Endothelial cell of umbilical vein (primary cell): ENCODE data around the gene OLFML2B. TPM values are rescaled to one million over a fixed set of nuclear protein-coding genes. Genes with fewer than 3 reads are reported as not detected.

Experiments
- BruUV-seq: library from RNA; stranded (reverse); fragments of 400-500 nt; replicated peaks from 2 replicates; lab custom pipeline; 2021; lab: Mats Ljungman, UMichigan
- CTCF ChIA-PET: fragments of 300-600, 350-600 bp; sonication (Branson Sonifier 250); formaldehyde crosslinking; loops from one replicate; lab custom pipeline; 2021; ENCODE audit warnings: antibody characterized with exemption, inconsistent platforms; lab: Charles Lee
- POLR2A ChIA-PET: fragments of 300-600, 350-600 bp; sonication (Branson Sonifier 250); formaldehyde crosslinking; loops from one replicate; lab custom pipeline; 2021; ENCODE audit warnings: antibody characterized with exemption, inconsistent platforms; lab: Charles Lee
- DNase-seq: peaks from one replicate; pipeline ENCODE4 v3.0.0-alpha.2; 2011; ENCODE audit warnings: low read depth, low spot score
- FAIRE-seq: peaks from 2 replicates; lab custom pipeline; 2011; peaks lifted over from hg19 to GRCh38; lab: Jason Lieb, UNC
- H2AFZ ChIP-seq: 2 replicates; pipeline ENCODE4 v1.6.0; 2012; ENCODE audit warnings: low read depth, low read length, control low read depth, inconsistent platforms
- H3K27ac ChIP-seq: 2 replicates; pipeline ENCODE4 v1.5.1; 2011; ENCODE audit warnings: low read depth, mild to moderate bottlenecking, control low read depth, low read length, moderate library complexity; ENCODE audit not compliant: insufficient read depth
- H3K27me3 ChIP-seq, 2 experiments: 2 replicates each; pipeline versions ENCODE4 v1.6.0 to v1.6.1; 2011; ENCODE audit warnings: low read length in 2 of 2, mixed read lengths in 1 of 2; ENCODE audit not compliant: control insufficient read depth in 2 of 2, insufficient read depth in 2 of 2
- H3K36me3 ChIP-seq, 2 experiments: 2 replicates in 1 of 2; 3 replicates in 1 of 2; pipeline ENCODE4 v1.5.1; 2011; ENCODE audit warnings: low read length in 2 of 2, mild to moderate bottlenecking in 1 of 2, moderate library complexity in 1 of 2; ENCODE audit not compliant: control insufficient read depth in 2 of 2, insufficient read depth in 2 of 2; ENCODE audit errors: extremely low read depth in 1 of 2
- H3K4me1 ChIP-seq: 3 replicates; pipeline ENCODE4 v1.5.1; 2011; ENCODE audit warnings: mild to moderate bottlenecking, low read length; ENCODE audit not compliant: control insufficient read depth, insufficient read depth; ENCODE audit errors: extremely low read depth
- H3K4me2 ChIP-seq: 2 replicates; pipeline ENCODE4 v1.6.1; 2011; ENCODE audit warnings: low read length, control low read depth, mixed read lengths; ENCODE audit not compliant: insufficient read depth
- H3K4me3 ChIP-seq, 3 experiments: fragments of 200-600 bp in 1 of 3; sonication (generic), shearing (Covaris generic) in 1 of 3; replicated peaks in 1 of 3; 2 replicates each; pipeline ENCODE4 v1.5.1; 2011 to 2016; ENCODE audit warnings: control low read depth in 3 of 3, low read length in 3 of 3, mild to moderate bottlenecking in 2 of 3, inconsistent platforms in 1 of 3, low read depth in 1 of 3, moderate library complexity in 1 of 3; ENCODE audit not compliant: insufficient read depth in 1 of 3
- H3K79me2 ChIP-seq: 2 replicates; pipeline ENCODE4 v1.6.0; 2012; ENCODE audit warnings: low read length, inconsistent platforms; ENCODE audit not compliant: control insufficient read depth, insufficient read depth
- H3K9ac ChIP-seq: replicated peaks from 2 replicates; pipeline ENCODE3; 2011; ENCODE audit warnings: low read length, control low read depth; ENCODE audit not compliant: insufficient read depth; ENCODE audit errors: extremely low read depth
- H3K9me1 ChIP-seq: replicated peaks from 3 replicates; pipeline ENCODE4 v1.6.0; 2011; ENCODE audit warnings: mild to moderate bottlenecking, low read length; ENCODE audit not compliant: control insufficient read depth, insufficient read depth; ENCODE audit errors: extremely low read depth
- H3K9me3 ChIP-seq: replicated peaks from 2 replicates; pipeline ENCODE4 v1.5.1; 2012; ENCODE audit warnings: low read length, inconsistent platforms; ENCODE audit not compliant: control insufficient read depth, insufficient read depth
- H4K20me1 ChIP-seq: replicated peaks from 2 replicates; pipeline ENCODE3; 2011; ENCODE audit warnings: mild to moderate bottlenecking, low read length; ENCODE audit not compliant: control insufficient read depth, insufficient read depth; ENCODE audit errors: extremely low read depth
- CTCF ChIP-seq, 2 donors: IDR thresholded peaks; 1 replicate in 1 of 2; 2 replicates in 1 of 2; pipeline ENCODE4 v1.5.1; 2011; ENCODE audit warnings: low read length in 2 of 2, mild to moderate bottlenecking in 2 of 2, moderate library complexity in 2 of 2, control low read depth in 1 of 2, inconsistent platforms in 1 of 2, low read depth in 1 of 2; ENCODE audit not compliant: insufficient read depth in 1 of 2; ENCODE audit errors: extremely low read depth in 1 of 2
- EZH2 ChIP-seq: IDR thresholded peaks from 2 replicates; pipeline ENCODE4 v1.6.1; 2012; ENCODE audit warnings: borderline replicate concordance, low read depth, mild to moderate bottlenecking, moderate library complexity, low read length, inconsistent platforms; ENCODE audit not compliant: severe bottlenecking
- FOS ChIP-seq: IDR thresholded peaks from 2 replicates; pipeline ENCODE4 v1.6.1; 2011; ENCODE audit warnings: mild to moderate bottlenecking, low read length, moderate library complexity, borderline replicate concordance; ENCODE audit not compliant: insufficient read depth
- GATA2 ChIP-seq: IDR thresholded peaks from 2 replicates; pipeline ENCODE4 v1.7.0; 2011; ENCODE audit warnings: low read depth, mild to moderate bottlenecking, moderate library complexity, mixed read lengths, low read length; ENCODE audit not compliant: insufficient read length, insufficient read depth
- JUN ChIP-seq: IDR thresholded peaks from 2 replicates; pipeline ENCODE4 v1.6.1; 2011; ENCODE audit warnings: borderline replicate concordance, low read depth; ENCODE audit not compliant: insufficient read length, insufficient read depth
- MAX ChIP-seq: IDR thresholded peaks from 2 replicates; pipeline ENCODE4 v1.6.1; 2011; ENCODE audit not compliant: insufficient read depth, insufficient read length
- MYC ChIP-seq: IDR thresholded peaks from one replicate; pipeline ENCODE4 v1.6.1; 2011; ENCODE audit warnings: mild to moderate bottlenecking, low read depth, low read length
- POLR2A ChIP-seq: IDR thresholded peaks from 2 replicates; pipeline ENCODE4 v1.6.1; 2012; ENCODE audit warnings: low read depth, mild to moderate bottlenecking, control low read depth, low read length
- POLR2AphosphoS5 ChIP-seq: IDR thresholded peaks from 2 replicates; pipeline ENCODE4 v1.6.1; 2012; ENCODE audit warnings: low read depth, mild to moderate bottlenecking, control low read depth, low read length, moderate library complexity; ENCODE audit not compliant: insufficient read depth
- dilution Hi-C: fragments of 300-500 bp; cut with MboI; formaldehyde crosslinking; loops from one replicate; pipeline ENCODE4 v1.15.0; 2019; ENCODE audit warnings: low sequenced_read_pairs; ENCODE audit not compliant: extremely low pct_ligation_motif_present
- intact Hi-C: fragments of 100-400 bp; cut with micrococcal nuclease; formaldehyde crosslinking; loops from one replicate; pipeline ENCODE4 v1.10.0; 2022
- polyA plus RNA-seq, 4 experiments: library from polyadenylated mRNA; depleted of rRNA in 3 of 4; stranded (reverse) in 3 of 4; unstranded in 1 of 4; fragments of >200 nt; gene quantifications; 2 replicates each; pipeline versions ENCODE4 v1.2.1 to v1.2.3, GENCODE V29; 2011 to 2012; ENCODE audit warnings: missing spikeins in 1 of 4
- total RNA-seq: library from RNA; stranded (reverse); gene quantifications from 2 replicates; pipeline ENCODE4 v1.2.3, GENCODE V29; 2021

OLFML2B gene
- total and polyA plus RNA-seq, 2 donors (not counting 3 experiments of a cell fraction or from before 2014, with no cell fraction given) = 0.58 to 0.62 TPM

- dilution Hi-C loops (no loop called here), intact Hi-C loops (no loop called here)
- no peaks in the 10 kb centered on the region for H3K27me3 ChIP-seq
- ChIA-PET CTCF (no interaction called here), POLR2A (no interaction called here)
- no peak overlapping the region for H3K9ac ChIP-seq
- DNase-seq (no peak), FAIRE-seq (no peak)
- no TSS peak for BruUV-seq
- no peaks in the 10 kb centered on the region for H3K9me1 ChIP-seq
- no peaks in the 10 kb centered on the region for H3K9me3 ChIP-seq
- H3K4me1 ChIP-seq = no peaks in the 10 kb centered on the region
- no peaks in the 10 kb centered on the region for H3K36me3 ChIP-seq
- H3K79me2 ChIP-seq = no peaks in the 10 kb centered on the region
- H4K20me1 ChIP-seq = no peaks in the 10 kb centered on the region
- no peak for TF ChIP-seq FOS
- no peak for TF ChIP-seq EZH2
- TF ChIP-seq MYC = no peak
- TF ChIP-seq CTCF (IDR thresholded peaks at IDR 0.05; ENCODE audit: extremely low read depth in 1 of 2, insufficient read depth in 1 of 2, low read depth in 1 of 2, low read length in 2 of 2) = no peak
- TF ChIP-seq POLR2AphosphoS5 = no peak
- no peak for TF ChIP-seq POLR2A
- no peak overlapping the region for H3K4me2 ChIP-seq
- no peak overlapping the region for H2AFZ ChIP-seq
- H3K27ac ChIP-seq = no peak overlapping the region
- H3K4me3 ChIP-seq = no peak overlapping the region
These were observed 72.0 kb downstream of the OLFML2B start for GRCh38 chr1:161951646-161952045.

GRCh38 chr1:161950377-161950776 is 73.3 kb downstream of the OLFML2B start:
- ChIA-PET CTCF (no interaction called here), POLR2A (no interaction called here)
- Histone ChIP-seq H3K4me2 (no peak overlapping the region), H3K9ac (no peak overlapping the region), H3K27ac (no peak overlapping the region), H3K9me3 (no peaks in the 10 kb centered on the region), H3K79me2 (no peaks in the 10 kb centered on the region), H3K4me1 (no peaks in the 10 kb centered on the region), H3K4me3 (no peak overlapping the region), H3K36me3 (no peaks in the 10 kb centered on the region), H4K20me1 (no peaks in the 10 kb centered on the region), H3K9me1 (no peaks in the 10 kb centered on the region), H3K27me3 (no peaks in the 10 kb centered on the region), H2AFZ (no peak overlapping the region)
- dilution Hi-C loops = no loop called here
- DNase-seq (no peak), FAIRE-seq (no peak)
- intact Hi-C loops = no loop called here
- no TSS peak for BruUV-seq
- TF ChIP-seq MYC (no peak), POLR2A (no peak), EZH2 (no peak), MAX (no peak), FOS (no peak), GATA2 (no peak), JUN (no peak), CTCF (IDR thresholded peaks at IDR 0.05; ENCODE audit: extremely low read depth in 1 of 2, insufficient read depth in 1 of 2, low read depth in 1 of 2, low read length in 2 of 2) (no peak), POLR2AphosphoS5 (no peak)
